T-helper 2 cell treated with Interferon-gamma antibody and Interleukin-4, amounts not matched to agents 100 ng/mL and 5 ng/mL, for 36 hours (primary cell): ENCODE measurements around the gene CYP39A1. TPM values are rescaled to one million over a fixed set of nuclear protein-coding genes. Genes with fewer than 3 reads are reported as not detected.
"Not testable (repeated sequence)": the region's sequence is repeated elsewhere in the genome, so short reads cannot be mapped to it uniquely, and the experiment has no call there.

Experiments used
- intact Hi-C: fragments of 100-400 bp; cut with micrococcal nuclease; formaldehyde crosslinking; loops from one replicate; pipeline ENCODE4 v1.15.1; 2023
- total RNA-seq: library from RNA; stranded (reverse); gene quantifications from 2 replicates; pipeline ENCODE4 v1.2.3, GENCODE V29; 2022

The CYP39A1 gene
- total RNA-seq, 1 donor from 2014 or later, result not detected

- intact Hi-C loops, result loop anchor here (10.0 kb wide), 1 partner anchor 636 kb away; the partner anchor contains the start of gene CLIC5
Measured at GRCh38 chr6:46651006-46651405, 1.6 kb downstream of the CYP39A1 start.

GRCh38 chr6:46648869-46649492 lies 3.6 kb downstream of the CYP39A1 start:
- intact Hi-C loops, result no loop called here

GRCh38 chr6:46648108-46648507 lies 4.5 kb downstream of the CYP39A1 start:
- intact Hi-C loops, result not testable (repeated sequence)

GRCh38 chr6:46645265-46645664 lies 7.4 kb downstream of the CYP39A1 start:
- intact Hi-C loops, result no loop called here

GRCh38 chr6:46642928-46643751 lies 9.5 kb downstream of the CYP39A1 start:
- intact Hi-C loops, result no loop called here

- intact Hi-C loops, result no loop called here
Measured at GRCh38 chr6:46638650-46639049, 14.0 kb downstream of the CYP39A1 start.

GRCh38 chr6:46637933-46638332 lies 14.7 kb downstream of the CYP39A1 start:
- intact Hi-C loops, result no loop called here

GRCh38 chr6:46637145-46637544 lies 15.5 kb downstream of the CYP39A1 start:
- intact Hi-C loops, result no loop called here

GRCh38 chr6:46635462-46635861 lies 17.2 kb downstream of the CYP39A1 start:
- intact Hi-C loops, result no loop called here

GRCh38 chr6:46632053-46632452 lies 20.6 kb downstream of the CYP39A1 start:
- intact Hi-C loops, result no loop called here

GRCh38 chr6:46629691-46630090 lies 22.9 kb downstream of the CYP39A1 start:
- intact Hi-C loops, result no loop called here

- intact Hi-C loops, result no loop called here
Measured at GRCh38 chr6:46628976-46629375, 23.6 kb downstream of the CYP39A1 start.

- intact Hi-C loops, result no loop called here
Measured at GRCh38 chr6:46628498-46628897, 24.1 kb downstream of the CYP39A1 start.

- intact Hi-C loops, result loop anchor here (2.0 kb wide), 3 partner anchors 404 to 584 kb away; no protein-coding TSS in a partner anchor
Measured at GRCh38 chr6:46626976-46627375, 25.6 kb downstream of the CYP39A1 start.

- intact Hi-C loops, result loop anchor here (2.0 kb wide), 3 partner anchors 404 to 584 kb away; no protein-coding TSS in a partner anchor
Measured at GRCh38 chr6:46626228-46626909, 26.2 kb downstream of the CYP39A1 start.

GRCh38 chr6:46618726-46619125 lies 33.9 kb downstream of the CYP39A1 start:
- intact Hi-C loops, result no loop called here

- intact Hi-C loops, result no loop called here
Measured at GRCh38 chr6:46612645-46613044, 40.0 kb downstream of the CYP39A1 start.

GRCh38 chr6:46610862-46611553 lies 41.6 kb downstream of the CYP39A1 start:
- intact Hi-C loops, result no loop called here

GRCh38 chr6:46606338-46606737 lies 46.3 kb downstream of the CYP39A1 start:
- intact Hi-C loops, result no loop called here

GRCh38 chr6:46605091-46605797 lies 47.4 kb downstream of the CYP39A1 start:
- intact Hi-C loops, result no loop called here

GRCh38 chr6:46598215-46598614 lies 54.4 kb downstream of the CYP39A1 start:
- intact Hi-C loops, result no loop called here
